SK-N-MC (cell line): ENCODE data around the gene TMEM213.

Source experiments
- EZH2 ChIP-seq: fragments of 200-600 bp; sonication (generic); IDR thresholded peaks from one replicate; pipeline ENCODE4 v1.6.1; 2017; ENCODE audit warnings: antibody characterized with exemption
- POLR2AphosphoS5 ChIP-seq: IDR thresholded peaks from 2 replicates; pipeline ENCODE4 v1.6.1; 2012; ENCODE audit warnings: mild to moderate bottlenecking, low read depth, low read length, borderline replicate concordance

DNA sequence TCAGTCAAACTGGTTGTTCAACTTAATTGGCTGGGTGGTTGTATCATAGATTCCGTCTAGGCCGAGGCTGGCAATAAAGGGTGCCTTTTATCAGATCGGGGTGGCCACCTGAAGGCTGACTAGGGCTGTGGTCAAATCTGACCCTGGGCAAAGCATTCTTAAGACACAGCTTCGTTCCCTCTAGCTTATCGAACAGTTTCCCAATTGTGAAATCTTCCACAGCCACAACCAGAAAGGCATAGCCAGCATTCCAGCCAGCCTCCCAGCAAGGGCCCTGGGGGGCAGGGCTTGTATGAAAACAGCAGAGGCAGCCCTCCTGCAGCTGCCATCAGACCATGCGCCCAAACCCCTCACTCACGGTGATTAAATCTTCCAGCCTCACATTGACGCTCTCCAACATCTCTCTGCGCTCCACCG lies 42.5 kb upstream of the TMEM213 start:
- TF ChIP-seq EZH2 (no peak), POLR2AphosphoS5 (no peak)
